ENCODE results near the gene RIBC1.
"Not testable (repeated sequence)": the region's sequence is repeated elsewhere in the genome, so short reads cannot be mapped to it uniquely, and the experiment has no call there.

Gene RIBC1

DNA sequence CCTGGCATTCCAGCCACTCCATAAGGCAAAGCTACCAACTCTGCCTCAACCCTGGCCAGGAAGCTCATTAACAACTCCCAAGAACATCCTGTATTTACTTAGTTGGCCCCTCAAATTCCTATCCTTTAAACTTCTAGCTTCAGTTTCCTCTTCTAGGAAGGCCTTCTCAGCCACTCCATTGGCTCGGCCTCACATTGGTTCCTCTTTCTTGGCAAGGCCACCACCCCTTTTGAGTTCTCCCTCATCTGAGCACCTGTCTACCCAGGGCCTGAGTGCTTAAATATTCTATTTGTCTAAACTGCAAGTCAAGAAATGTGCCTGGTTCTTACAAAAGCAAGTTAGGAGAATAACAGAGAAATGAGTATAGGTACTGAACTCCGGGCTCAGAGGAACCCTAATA is 10.2 kb upstream of the RIBC1 start:
- Histone ChIP-seq H3K9ac (ENCODE audit: low read length) (no peak overlapping the region), H3K4me3 (ENCODE audit: insufficient read depth in 1 of 2, low read depth in 1 of 2, low read length in 2 of 2) (no peak overlapping the region), H3K23ac (ENCODE audit: low read length in 2 of 2) (no peak overlapping the region), H3K9me3 (ENCODE audit: control insufficient read depth, low read length) (no peaks in the 10 kb centered on the region), H3K18ac (ENCODE audit: low read depth in 1 of 2, low read length in 2 of 2) (no peak overlapping the region), H3K4me2 (ENCODE audit: low read length, poor library complexity, severe bottlenecking) (no peak overlapping the region), H3K36me3 (ENCODE audit: control insufficient read depth in 1 of 2, insufficient read depth in 2 of 2, low read depth in 1 of 2, low read length in 2 of 2) (peaks cover 26 to 65% of the 10 kb centered on the region in 2 experiments), H2BK12ac (ENCODE audit: low read length in 2 of 2) (no peak overlapping the region), H4K8ac (ENCODE audit: low read length) (no peak overlapping the region), H3K14ac (ENCODE audit: low read length in 2 of 2) (no peak overlapping the region), H3K27me3 (ENCODE audit: control insufficient read depth in 1 of 2, insufficient read depth in 1 of 2, low read length in 2 of 2) (no peaks in the 10 kb centered on the region), H2BK15ac (ENCODE audit: low read depth, poor library complexity, severe bottlenecking) (no peak overlapping the region), H2AFZ (ENCODE audit: low read depth, low read length) (no peak overlapping the region), H3K4ac (ENCODE audit: low read depth in 1 of 2, low read length in 2 of 2) (no peak overlapping the region), H3K79me1 (replicated peaks; ENCODE audit: low read length, poor library complexity, severe bottlenecking) (peaks cover 20% of the 10 kb centered on the region), H2AK5ac (ENCODE audit: low read length, severe bottlenecking) (no peak overlapping the region), H4K91ac (ENCODE audit: low read length) (no peak overlapping the region), H2BK5ac (ENCODE audit: low read depth, low read length, poor library complexity, severe bottlenecking) (no peak overlapping the region), H3K4me1 (ENCODE audit: control insufficient read depth, insufficient read depth, low read depth, low read length) (no peaks in the 10 kb centered on the region), H3K27ac (ENCODE audit: low read length, poor library complexity, severe bottlenecking) (no peak overlapping the region), H2BK120ac (ENCODE audit: low read depth, low read length) (no peak overlapping the region)
- no peak for DNase-seq
- 93% methylated on average over 2 of the region's 2 CpGs for WGBS

DNA sequence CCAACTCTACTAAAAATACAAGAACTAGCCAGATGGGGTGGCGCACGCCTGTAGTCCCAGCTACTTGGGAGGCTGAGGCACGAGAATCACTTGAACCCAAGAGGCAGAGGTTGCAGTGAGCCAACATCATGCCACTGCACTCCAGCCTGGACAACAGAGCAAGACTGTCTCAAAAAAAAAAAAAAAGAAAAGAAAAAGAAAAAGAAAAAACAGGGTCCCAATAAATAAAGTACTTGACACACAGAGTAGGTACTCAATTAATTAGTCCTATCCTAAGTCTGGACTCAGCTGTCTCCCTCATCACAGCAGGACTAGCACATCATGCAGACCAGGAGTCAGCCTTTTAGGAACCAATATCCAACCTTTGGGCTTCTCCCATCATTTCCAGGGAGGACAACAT is 2.3 kb upstream of the RIBC1 start:
- not testable (repeated sequence) for H3K9me3 ChIP-seq (ENCODE audit: control insufficient read depth, low read length); H3K4me1 ChIP-seq (ENCODE audit: control insufficient read depth, insufficient read depth, low read depth, low read length)
- WGBS: 100% methylated on average over 2 of the region's 3 CpGs

DNA sequence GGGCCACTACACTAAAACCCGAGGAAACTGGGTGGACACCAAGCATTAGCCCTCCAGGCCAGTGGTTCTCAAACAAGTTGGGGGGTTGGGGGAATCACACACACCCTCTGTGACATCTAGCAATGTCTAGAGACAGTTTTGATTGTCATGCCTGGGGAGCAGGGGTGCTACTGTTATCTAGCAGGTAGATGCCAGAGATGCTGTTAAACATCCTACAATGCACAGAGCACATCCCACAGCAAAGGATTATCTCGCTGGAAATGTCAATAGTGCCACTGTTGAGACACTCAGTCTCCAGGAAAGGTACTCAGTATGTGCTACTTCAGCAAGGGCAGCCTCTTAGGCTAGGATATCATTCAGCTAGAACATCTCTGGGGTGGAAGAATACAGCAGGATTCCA is 1.5 kb upstream of the RIBC1 start:
- Histone ChIP-seq H2BK120ac (ENCODE audit: low read depth, low read length) (no peak overlapping the region), H3K4ac (ENCODE audit: low read depth in 1 of 2, low read length in 2 of 2) (no peak overlapping the region), H4K91ac (ENCODE audit: low read length) (no peak overlapping the region), H3K14ac (ENCODE audit: low read length in 2 of 2) (no peak overlapping the region), H3K79me1 (replicated peaks; ENCODE audit: low read length, poor library complexity, severe bottlenecking) (no peaks in the 10 kb centered on the region), H3K9me3 (ENCODE audit: control insufficient read depth, low read length) (no peaks in the 10 kb centered on the region), H2BK15ac (ENCODE audit: low read depth, poor library complexity, severe bottlenecking) (no peak overlapping the region), H3K4me3 (ENCODE audit: insufficient read depth in 1 of 2, low read depth in 1 of 2, low read length in 2 of 2) (peak overlapping the region in 1 of 2 experiments; percentile 89), H4K8ac (ENCODE audit: low read length) (no peak overlapping the region), H3K36me3 (ENCODE audit: control insufficient read depth in 1 of 2, insufficient read depth in 2 of 2, low read depth in 1 of 2, low read length in 2 of 2) (no peaks in the 10 kb centered on the region), H3K9ac (ENCODE audit: low read length) (peak overlapping the region; percentile 99), H2BK5ac (ENCODE audit: low read depth, low read length, poor library complexity, severe bottlenecking) (no peak overlapping the region), H2BK12ac (ENCODE audit: low read length in 2 of 2) (no peak overlapping the region), H3K4me2 (ENCODE audit: low read length, poor library complexity, severe bottlenecking) (peak overlapping the region; percentile 16), H2AFZ (ENCODE audit: low read depth, low read length) (no peak overlapping the region), H3K23ac (ENCODE audit: low read length in 2 of 2) (no peak overlapping the region), H3K27ac (ENCODE audit: low read length, poor library complexity, severe bottlenecking) (no peak overlapping the region), H3K4me1 (ENCODE audit: control insufficient read depth, insufficient read depth, low read depth, low read length) (peaks cover 5% of the 10 kb centered on the region), H2AK5ac (ENCODE audit: low read length, severe bottlenecking) (no peak overlapping the region), H3K18ac (ENCODE audit: low read depth in 1 of 2, low read length in 2 of 2) (no peak overlapping the region), H3K27me3 (ENCODE audit: control insufficient read depth in 1 of 2, insufficient read depth in 1 of 2, low read length in 2 of 2) (peaks cover 0 to under 1% of the 10 kb centered on the region in 2 experiments)
- WGBS: 65% methylated on average over 2 of the region's 2 CpGs
- DNase-seq: no peak

More for the DNA sequence above, 2.3 kb upstream of the RIBC1 start:
- H3K9ac ChIP-seq (ENCODE audit: low read length); H3K4me3 ChIP-seq (ENCODE audit: insufficient read depth in 1 of 2, low read depth in 1 of 2, low read length in 2 of 2); H2BK120ac ChIP-seq (ENCODE audit: low read depth, low read length); H3K14ac ChIP-seq (ENCODE audit: low read length in 2 of 2); H3K27ac ChIP-seq (ENCODE audit: low read length, poor library complexity, severe bottlenecking); H3K27me3 ChIP-seq (ENCODE audit: control insufficient read depth in 1 of 2, insufficient read depth in 1 of 2, low read length in 2 of 2); H3K23ac ChIP-seq (ENCODE audit: low read length in 2 of 2); H2AK5ac ChIP-seq (ENCODE audit: low read length, severe bottlenecking); H3K18ac ChIP-seq (ENCODE audit: low read depth in 1 of 2, low read length in 2 of 2); DNase-seq; H3K36me3 ChIP-seq (ENCODE audit: control insufficient read depth in 1 of 2, insufficient read depth in 2 of 2, low read depth in 1 of 2, low read length in 2 of 2); H4K91ac ChIP-seq (ENCODE audit: low read length); H3K4ac ChIP-seq (ENCODE audit: low read depth in 1 of 2, low read length in 2 of 2); H2BK12ac ChIP-seq (ENCODE audit: low read length in 2 of 2); H3K79me1 ChIP-seq (replicated peaks; ENCODE audit: low read length, poor library complexity, severe bottlenecking); H2BK5ac ChIP-seq (ENCODE audit: low read depth, low read length, poor library complexity, severe bottlenecking); H4K8ac ChIP-seq (ENCODE audit: low read length); H2BK15ac ChIP-seq (ENCODE audit: low read depth, poor library complexity, severe bottlenecking); H2AFZ ChIP-seq (ENCODE audit: low read depth, low read length); H3K4me2 ChIP-seq (ENCODE audit: low read length, poor library complexity, severe bottlenecking): not testable (repeated sequence)

DNA sequence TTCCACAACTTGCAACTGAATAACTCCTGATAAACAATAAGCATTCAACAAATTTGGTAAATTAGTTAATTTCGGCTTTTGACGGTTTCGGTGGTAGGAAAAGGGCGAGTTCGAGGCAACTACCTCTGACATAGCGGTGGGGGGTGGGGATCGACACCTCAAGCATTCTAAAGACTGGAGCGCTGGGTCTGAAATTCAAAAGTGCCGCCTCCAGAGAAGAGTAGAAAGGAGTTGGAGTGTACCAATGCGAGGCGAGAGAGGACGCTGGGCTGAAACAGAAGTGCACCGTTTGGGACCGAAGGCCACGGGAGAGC is 944 bp upstream of the RIBC1 start:
- Histone ChIP-seq H3K23ac (ENCODE audit: low read length in 2 of 2) (no peak overlapping the region), H2BK12ac (ENCODE audit: low read length in 2 of 2) (no peak overlapping the region), H3K18ac (ENCODE audit: low read depth in 1 of 2, low read length in 2 of 2) (no peak overlapping the region), H3K27ac (ENCODE audit: low read length, poor library complexity, severe bottlenecking) (peak overlapping the region; percentile 93), H4K91ac (ENCODE audit: low read length) (no peak overlapping the region), H2BK5ac (ENCODE audit: low read depth, low read length, poor library complexity, severe bottlenecking) (no peak overlapping the region), H3K4me2 (ENCODE audit: low read length, poor library complexity, severe bottlenecking) (peak overlapping the region; percentile 55), H3K36me3 (ENCODE audit: control insufficient read depth in 1 of 2, insufficient read depth in 2 of 2, low read depth in 1 of 2, low read length in 2 of 2) (no peaks in the 10 kb centered on the region), H2AK5ac (ENCODE audit: low read length, severe bottlenecking) (no peak overlapping the region), H4K8ac (ENCODE audit: low read length) (peak overlapping the region; percentile 23), H3K79me1 (replicated peaks; ENCODE audit: low read length, poor library complexity, severe bottlenecking) (no peaks in the 10 kb centered on the region), H3K4me3 (ENCODE audit: insufficient read depth in 1 of 2, low read depth in 1 of 2, low read length in 2 of 2) (peak overlapping the region; percentile 68 to 89), H3K27me3 (ENCODE audit: control insufficient read depth in 1 of 2, insufficient read depth in 1 of 2, low read length in 2 of 2) (peaks cover 0 to 3% of the 10 kb centered on the region in 2 experiments), H3K9ac (ENCODE audit: low read length) (peak overlapping the region; percentile 99), H2BK120ac (ENCODE audit: low read depth, low read length) (no peak overlapping the region), H3K4me1 (ENCODE audit: control insufficient read depth, insufficient read depth, low read depth, low read length) (peaks cover 5% of the 10 kb centered on the region), H3K4ac (ENCODE audit: low read depth in 1 of 2, low read length in 2 of 2) (no peak overlapping the region), H2AFZ (ENCODE audit: low read depth, low read length) (peak overlapping the region; percentile 63), H3K9me3 (ENCODE audit: control insufficient read depth, low read length) (no peaks in the 10 kb centered on the region), H3K14ac (ENCODE audit: low read length in 2 of 2) (no peak overlapping the region), H2BK15ac (ENCODE audit: low read depth, poor library complexity, severe bottlenecking) (no peak overlapping the region)
- WGBS: under 1% methylated on average over 15 of the region's 15 CpGs
- no peak for DNase-seq
